K562 (cell line): Measurements from ENCODE around the gene NFATC4. TPM values are rescaled to one million over a fixed set of nuclear protein-coding genes. Genes with fewer than 3 reads are reported as not detected.
"Not testable (repeated sequence)": the region's sequence is repeated elsewhere in the genome, so short reads cannot be mapped to it uniquely, and the experiment has no call there.

Experiments
- ATAC-seq: fragments of 200-7000 bp; cut with Tn5 transposase; 3 replicates; pipeline ENCODE4 v1.9.1; 2020; ENCODE audit warnings: moderate library complexity
- BruUV-seq: library from RNA; stranded (reverse); fragments of 400-500 nt; replicated peaks from 2 replicates; lab custom pipeline; 2021; lab: Mats Ljungman, UMichigan
- CTCF ChIA-PET: fragments of 300-600 bp; formaldehyde crosslinking; extraction: SDS; loops from one replicate; lab custom pipeline; 2021; ENCODE audit warnings: low intra/inter-chr PET ratio; lab: Yijun Ruan, JAX
- POLR2A ChIA-PET: fragments of 300-600, 350-650 bp; sonication (Branson Sonifier 250); formaldehyde crosslinking; extraction: SDS; loops from one replicate; lab custom pipeline; 2021; ENCODE audit warnings: antibody characterized with exemption, inconsistent platforms; lab: Yijun Ruan, JAX
- DNase-seq, 4 experiments: peaks; one replicate each; pipeline versions ENCODE4 v3.0.0 to v3.0.0-alpha.2; 2011 to 2018; ENCODE audit warnings: low spot score in 3 of 4, mixed read lengths in 3 of 4; ENCODE audit errors: extremely low read depth in 1 of 4
- FAIRE-seq: peaks from 2 replicates; lab custom pipeline; 2011; peaks lifted over from hg19 to GRCh38; lab: Jason Lieb, UNC
- H2AFZ ChIP-seq: 2 replicates; pipeline ENCODE4 v1.6.0; 2011; ENCODE audit warnings: low read depth, low read length, control low read depth, inconsistent platforms
- H3K27ac ChIP-seq: fragments of 200-600 bp; 3 replicates; pipeline ENCODE4 v1.8.0; 2011; ENCODE audit warnings: low read depth, mild to moderate bottlenecking, control low read depth, inconsistent platforms, low read length, moderate library complexity, mixed read lengths; ENCODE audit errors: extremely low read depth
- H3K27me3 ChIP-seq, 2 experiments: fragments of 300-600 bp in 1 of 2; 2 replicates in 1 of 2; 3 replicates in 1 of 2; pipeline versions ENCODE4 v1.6.0 to v1.8.0; 2011; ENCODE audit warnings: inconsistent platforms in 2 of 2, low read length in 2 of 2, mild to moderate bottlenecking in 1 of 2, mixed read lengths in 1 of 2, moderate library complexity in 1 of 2; ENCODE audit not compliant: control insufficient read depth in 2 of 2, insufficient read depth in 2 of 2
- H3K36me3 ChIP-seq: fragments of 300-600 bp; 3 replicates; pipeline ENCODE4 v1.8.0; 2011; ENCODE audit warnings: mild to moderate bottlenecking, low read length, inconsistent platforms; ENCODE audit not compliant: control insufficient read depth, insufficient read depth
- H3K4me1 ChIP-seq, 2 experiments: fragments of 200-600 bp in 1 of 2; replicated peaks in 1 of 2; 2 replicates in 1 of 2; 3 replicates in 1 of 2; pipeline versions ENCODE4 v1.5.1 to v1.8.0; 2011; ENCODE audit warnings: inconsistent platforms in 2 of 2, low read length in 2 of 2, mild to moderate bottlenecking in 1 of 2, mixed read lengths in 1 of 2, moderate library complexity in 1 of 2; ENCODE audit not compliant: control insufficient read depth in 2 of 2, insufficient read depth in 2 of 2
- H3K4me2 ChIP-seq: 2 replicates; pipeline ENCODE4 v1.6.1; 2011; ENCODE audit warnings: low read length, control low read depth, inconsistent platforms, mixed read lengths; ENCODE audit not compliant: insufficient read depth
- H3K4me3 ChIP-seq: fragments of 200-600 bp; sonication (generic), shearing (Covaris generic); 2 replicates; pipeline ENCODE4 v1.5.1; 2016; ENCODE audit warnings: control low read depth, inconsistent platforms
- H3K79me2 ChIP-seq: fragments of 200-600 bp; 3 replicates; pipeline ENCODE4 v1.8.0; 2011; ENCODE audit warnings: low read length, inconsistent platforms; ENCODE audit not compliant: control insufficient read depth, insufficient read depth
- H3K9ac ChIP-seq, 2 experiments: 2 replicates each; pipeline versions ENCODE4 v1.6.0 to v1.6.1; 2011; ENCODE audit warnings: low read depth in 2 of 2, low read length in 2 of 2, control low read depth in 1 of 2, inconsistent platforms in 1 of 2, mild to moderate bottlenecking in 1 of 2, mixed read lengths in 1 of 2; ENCODE audit not compliant: insufficient read depth in 1 of 2
- H3K9me1 ChIP-seq: one replicate; pipeline ENCODE4 v1.6.0; 2011; ENCODE audit warnings: inconsistent platforms, mild to moderate bottlenecking, low read length, moderate library complexity; ENCODE audit not compliant: control insufficient read depth, insufficient read depth
- H3K9me3 ChIP-seq: replicated peaks from 2 replicates; pipeline ENCODE4 v1.5.1; 2011; ENCODE audit warnings: low read depth, low read length, inconsistent platforms; ENCODE audit not compliant: control insufficient read depth, insufficient read depth
- H4K20me1 ChIP-seq: replicated peaks from 2 replicates; pipeline ENCODE4 v1.6.1; 2011; ENCODE audit warnings: low read length, inconsistent platforms, mixed read lengths; ENCODE audit not compliant: control insufficient read depth, insufficient read depth
- CHAMP1 ChIP-seq: fragments of 450-650 bp; IDR thresholded peaks from 2 replicates; pipeline ENCODE4 v1.6.1; 2016; ENCODE audit warnings: mild to moderate bottlenecking
- NR4A1 ChIP-seq, 2 experiments: fragments of 250-450 bp in 1 of 2; fragments of 450-650 bp in 1 of 2; sonication (Bioruptor Pico) in 1 of 2; IDR thresholded peaks; 2 replicates each; pipeline versions ENCODE4 v1.4.0 to v1.6.1; 2016 to 2020; ENCODE audit warnings: mild to moderate bottlenecking in 2 of 2, missing compliant biosample characterization in 1 of 2, missing genetic modification characterization in 1 of 2, moderate library complexity in 1 of 2
- ZNF197 ChIP-seq: fragments of 200-800 bp; sonication (Bioruptor generic); IDR thresholded peaks from 2 replicates; pipeline ENCODE4 v1.6.1; 2016; ENCODE audit warnings: low read depth, missing genetic modification characterization, missing compliant biosample characterization
- WGBS: fragments of 100-300 bp; shearing (Covaris generic); methylation state at CpG from one replicate; pipeline ENCODE4 v1.1.6; 2016; ENCODE audit warnings: low coverage, mixed read lengths; ENCODE audit not compliant: insufficient coverage; ENCODE audit errors: missing lambda C conversion rate; 5-methylcytosine and 5-hydroxymethylcytosine counted together
- in situ Hi-C: fragments of 300-500 bp; cut with MboI; formaldehyde crosslinking; loops from 4 replicates; pipeline ENCODE4 v1.15.0; 2018; ENCODE audit warnings: inconsistent platforms, mixed read lengths
- intact Hi-C: fragments of 100-400 bp; cut with micrococcal nuclease; formaldehyde crosslinking; loops from 2 replicates; pipeline ENCODE4 v1.14.2; 2022
- polyA plus RNA-seq, 8 experiments: library from polyadenylated mRNA; depleted of rRNA in 4 of 8; stranded (reverse) in 5 of 8; unstranded in 3 of 8; fragments of >200 nt; fragmentation: Nextera tagmentation in 2 of 8; fragmentation: Illumina TruSeq in 1 of 8; extraction: Ambion mirVana in 2 of 8; extraction: Trizol in 1 of 8; gene quantifications; 2 replicates each; pipeline versions ENCODE4 v1.2.1 to v1.2.3, GENCODE V29; 2011 to 2014; ENCODE audit warnings: inconsistent platforms in 1 of 8, missing spikeins in 1 of 8
- total RNA-seq, 7 experiments: library from RNA; depleted of rRNA in 6 of 7; stranded (reverse); fragments of >200 nt in 6 of 7; fragmentation: Illumina TruSeq in 2 of 7; extraction: Trizol in 2 of 7; gene quantifications; 2 replicates each; pipeline versions ENCODE4 v1.2.1 to v1.2.3, GENCODE V29; 2011 to 2021; ENCODE audit warnings: low replicate concordance in 1 of 7
- TF ChIP-seq, protein P1 (sequence below), 2 experiments: fragments of 450-650 bp; formaldehyde crosslinking in 1 of 2; IDR thresholded peaks; 2 replicates each; pipeline versions ENCODE4 v1.4.0 to v1.6.1; 2014 to 2020; ENCODE audit warnings: mild to moderate bottlenecking in 2 of 2, borderline replicate concordance in 1 of 2, low read depth in 1 of 2

The NFATC4 gene
- total and polyA plus RNA-seq, 9 of the 15 experiments (the other 6 are each of a cell fraction or from before 2014, with no cell fraction given): 0.25 to 3.8 (median 0.78) TPM; not detected in 1

DNA sequence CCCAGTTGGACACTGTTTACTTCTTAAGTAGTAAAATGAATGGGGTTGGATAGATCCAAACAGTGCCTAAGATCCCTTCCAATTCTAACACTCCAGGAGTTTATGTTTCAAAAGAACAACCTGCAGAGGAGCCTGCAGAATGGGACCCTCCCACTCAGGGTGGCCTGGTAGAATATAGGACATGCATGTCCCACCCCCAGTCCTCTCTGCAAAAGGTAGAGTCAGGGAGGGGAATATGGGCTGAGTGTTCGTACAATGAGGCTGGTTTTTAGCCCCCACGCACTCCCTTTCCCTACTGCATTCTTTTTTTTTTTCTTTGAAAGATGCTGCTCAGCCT is 19.0 kb downstream of the NFATC4 start (continued):
- TF ChIP-seq, protein P1, sequence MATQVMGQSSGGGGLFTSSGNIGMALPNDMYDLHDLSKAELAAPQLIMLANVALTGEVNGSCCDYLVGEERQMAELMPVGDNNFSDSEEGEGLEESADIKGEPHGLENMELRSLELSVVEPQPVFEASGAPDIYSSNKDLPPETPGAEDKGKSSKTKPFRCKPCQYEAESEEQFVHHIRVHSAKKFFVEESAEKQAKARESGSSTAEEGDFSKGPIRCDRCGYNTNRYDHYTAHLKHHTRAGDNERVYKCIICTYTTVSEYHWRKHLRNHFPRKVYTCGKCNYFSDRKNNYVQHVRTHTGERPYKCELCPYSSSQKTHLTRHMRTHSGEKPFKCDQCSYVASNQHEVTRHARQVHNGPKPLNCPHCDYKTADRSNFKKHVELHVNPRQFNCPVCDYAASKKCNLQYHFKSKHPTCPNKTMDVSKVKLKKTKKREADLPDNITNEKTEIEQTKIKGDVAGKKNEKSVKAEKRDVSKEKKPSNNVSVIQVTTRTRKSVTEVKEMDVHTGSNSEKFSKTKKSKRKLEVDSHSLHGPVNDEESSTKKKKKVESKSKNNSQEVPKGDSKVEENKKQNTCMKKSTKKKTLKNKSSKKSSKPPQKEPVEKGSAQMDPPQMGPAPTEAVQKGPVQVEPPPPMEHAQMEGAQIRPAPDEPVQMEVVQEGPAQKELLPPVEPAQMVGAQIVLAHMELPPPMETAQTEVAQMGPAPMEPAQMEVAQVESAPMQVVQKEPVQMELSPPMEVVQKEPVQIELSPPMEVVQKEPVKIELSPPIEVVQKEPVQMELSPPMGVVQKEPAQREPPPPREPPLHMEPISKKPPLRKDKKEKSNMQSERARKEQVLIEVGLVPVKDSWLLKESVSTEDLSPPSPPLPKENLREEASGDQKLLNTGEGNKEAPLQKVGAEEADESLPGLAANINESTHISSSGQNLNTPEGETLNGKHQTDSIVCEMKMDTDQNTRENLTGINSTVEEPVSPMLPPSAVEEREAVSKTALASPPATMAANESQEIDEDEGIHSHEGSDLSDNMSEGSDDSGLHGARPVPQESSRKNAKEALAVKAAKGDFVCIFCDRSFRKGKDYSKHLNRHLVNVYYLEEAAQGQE (IDR thresholded peaks at IDR 0.05; ENCODE audit: borderline replicate concordance): no peak
- TF ChIP-seq, protein P1 (CRISPR knock-in tag; IDR thresholded peaks at IDR 0.05; ENCODE audit: low read depth): no peak
- TF ChIP-seq CHAMP1 (no peak), NR4A1 (CRISPR knock-in tag; IDR thresholded peaks at IDR 0.05) (no peak), NR4A1 (tag; IDR thresholded peaks at IDR 0.05) (no peak), ZNF197 (CRISPR knock-in tag) (no peak)

GRCh38 chr14:24387579-24387978 is 19.6 kb downstream of the NFATC4 start:
- CTCF ChIA-PET, H3K9ac ChIP-seq, DNase-seq, H2AFZ ChIP-seq, H3K9me3 ChIP-seq, H3K79me2 ChIP-seq, H3K4me2 ChIP-seq, H3K9me1 ChIP-seq, H4K20me1 ChIP-seq, POLR2A ChIA-PET, in situ Hi-C loops, FAIRE-seq, ATAC-seq, intact Hi-C loops, H3K4me3 ChIP-seq, BruUV-seq, H3K27ac ChIP-seq, H3K36me3 ChIP-seq, H3K27me3 ChIP-seq: not testable (repeated sequence)
- H3K4me1 ChIP-seq: peaks cover 7 to 11% of the 10 kb centered on the region in 2 experiments; a peak in 3 of 5 replicates
- WGBS: 21% methylated on average over 5 of the region's 5 CpGs
